H1 (cell line): ENCODE data around the gene MBP. TPM values are rescaled to one million over a fixed set of nuclear protein-coding genes. Genes with fewer than 3 reads are reported as not detected.

Experiments used
- CTCF ChIA-PET: fragments of 300-600 bp; sonication (Branson Sonifier 250); formaldehyde crosslinking; loops from one replicate; lab custom pipeline; 2021; ENCODE audit not compliant: partially characterized antibody; lab: Charles Lee
- POLR2A ChIA-PET: fragments of 300-600 bp; sonication (Branson Sonifier 250); formaldehyde crosslinking; loops from one replicate; lab custom pipeline; 2021; ENCODE audit warnings: inconsistent platforms; ENCODE audit not compliant: partially characterized antibody; lab: Charles Lee
- DNase-seq, 2 experiments: peaks; one replicate each; pipeline versions ENCODE4 v3.0.0 to v3.0.0-alpha.2; 2010 to 2022; ENCODE audit warnings: low spot score in 2 of 2, low read depth in 1 of 2, mixed read lengths in 1 of 2
- FAIRE-seq: peaks from 2 replicates; lab custom pipeline; 2011; peaks lifted over from hg19 to GRCh38; lab: Jason Lieb, UNC
- H2AFZ ChIP-seq: 2 replicates; pipeline ENCODE4 v1.8.1; 2012; ENCODE audit warnings: low read length, inconsistent platforms
- H2AK5ac ChIP-seq: 2 replicates; pipeline ENCODE4 v1.6.1; 2013; ENCODE audit warnings: low read depth, low read length
- H2BK120ac ChIP-seq: replicated peaks from 2 replicates; pipeline ENCODE3; 2013; ENCODE audit warnings: low read depth, low read length, inconsistent platforms
- H2BK12ac ChIP-seq: 2 replicates; pipeline ENCODE4 v1.6.1; 2013; ENCODE audit warnings: low read depth, low read length
- H2BK15ac ChIP-seq: 2 replicates; pipeline ENCODE4 v1.6.1; 2013; ENCODE audit warnings: low read length
- H2BK20ac ChIP-seq: 2 replicates; pipeline ENCODE4 v1.6.1; 2013; ENCODE audit warnings: low read length
- H2BK5ac ChIP-seq: 2 replicates; pipeline ENCODE4 v1.6.1; 2013; ENCODE audit warnings: low read depth, low read length
- H3K14ac ChIP-seq: 2 replicates; pipeline ENCODE4 v1.6.1; 2013; ENCODE audit warnings: inconsistent platforms; ENCODE audit not compliant: insufficient read length
- H3K18ac ChIP-seq: 2 replicates; pipeline ENCODE4 v1.6.1; 2013; ENCODE audit warnings: low read length; ENCODE audit errors: extremely low read depth
- H3K23ac ChIP-seq: 2 replicates; pipeline ENCODE4 v1.6.1; 2013; ENCODE audit warnings: inconsistent platforms; ENCODE audit not compliant: insufficient read length
- H3K23me2 ChIP-seq: 2 replicates; pipeline ENCODE4 v1.6.1; 2013; ENCODE audit warnings: low read depth, low read length
- H3K27ac ChIP-seq: 2 replicates; pipeline ENCODE4 v1.6.1; 2011; ENCODE audit warnings: low read depth, low read length, inconsistent platforms
- H3K27me3 ChIP-seq, 4 experiments: replicated peaks in 1 of 4; 1 replicate in 1 of 4; 2 replicates in 3 of 4; pipeline versions ENCODE4 v1.6.1 to v1.8.1; 2011 to 2013; ENCODE audit warnings: low read length in 3 of 4, mild to moderate bottlenecking in 3 of 4, inconsistent platforms in 2 of 4, mixed read lengths in 2 of 4, moderate library complexity in 1 of 4; ENCODE audit not compliant: control insufficient read depth in 3 of 4, insufficient read depth in 3 of 4; ENCODE audit errors: extremely low read depth in 1 of 4
- H3K36me3 ChIP-seq, 4 experiments: 2 replicates each; pipeline versions ENCODE4 v1.6.1 to v1.8.1; 2011 to 2013; ENCODE audit warnings: mild to moderate bottlenecking in 4 of 4, low read length in 3 of 4, moderate library complexity in 2 of 4, control low read depth in 1 of 4, inconsistent platforms in 1 of 4; ENCODE audit not compliant: insufficient read depth in 4 of 4, control insufficient read depth in 2 of 4
- H3K4ac ChIP-seq: replicated peaks from 2 replicates; pipeline ENCODE3; 2013; ENCODE audit warnings: low read length, low read depth, mixed read lengths, inconsistent platforms; ENCODE audit not compliant: insufficient read length
- H3K4me1 ChIP-seq, 4 experiments: replicated peaks in 1 of 4; 1 replicate in 1 of 4; 2 replicates in 3 of 4; pipeline versions ENCODE4 v1.6.1 to v1.8.1; 2011 to 2013; ENCODE audit warnings: low read length in 3 of 4, inconsistent platforms in 2 of 4, mixed read lengths in 1 of 4; ENCODE audit not compliant: insufficient read depth in 4 of 4, control insufficient read depth in 3 of 4
- H3K4me2 ChIP-seq, 2 experiments: 2 replicates each; pipeline versions ENCODE4 v1.6.1 to v1.8.1; 2011 to 2013; ENCODE audit warnings: low read depth in 2 of 2, low read length in 2 of 2, control low read depth in 1 of 2, inconsistent platforms in 1 of 2, mild to moderate bottlenecking in 1 of 2; ENCODE audit not compliant: insufficient read depth in 1 of 2
- H3K4me3 ChIP-seq, 4 experiments: fragments of 200-600, 300-600 bp in 1 of 4; sonication (generic), shearing (Covaris generic), sonication (Bioruptor Twin) in 1 of 4; 2 replicates each; pipeline versions ENCODE4 v1.5.1 to v1.8.1; 2011 to 2016; ENCODE audit warnings: low read length in 4 of 4, low read depth in 3 of 4, control low read depth in 2 of 4, inconsistent platforms in 2 of 4, mild to moderate bottlenecking in 2 of 4, mixed read lengths in 1 of 4, moderate library complexity in 1 of 4; ENCODE audit not compliant: insufficient read depth in 2 of 4; ENCODE audit errors: extremely low read depth in 1 of 4
- H3K56ac ChIP-seq: replicated peaks from 2 replicates; pipeline ENCODE3; 2013; ENCODE audit warnings: low read depth, mild to moderate bottlenecking, mixed read lengths, low read length, inconsistent platforms; ENCODE audit not compliant: insufficient read length
- H3K79me1 ChIP-seq: 2 replicates; pipeline ENCODE4 v1.6.1; 2013; ENCODE audit warnings: low read depth, low read length, control low read depth
- H3K79me2 ChIP-seq, 2 experiments: 2 replicates each; pipeline versions ENCODE4 v1.6.1 to v1.8.1; 2012 to 2013; ENCODE audit warnings: low read length in 2 of 2, mild to moderate bottlenecking in 2 of 2, inconsistent platforms in 1 of 2; ENCODE audit not compliant: insufficient read depth in 2 of 2, control insufficient read depth in 1 of 2
- H3K9ac ChIP-seq, 4 experiments: replicated peaks in 1 of 4; 1 replicate in 1 of 4; 2 replicates in 3 of 4; pipeline versions ENCODE4 v1.6.1 to v1.8.1; 2011 to 2013; ENCODE audit warnings: low read depth in 3 of 4, low read length in 3 of 4, control low read depth in 2 of 4, mild to moderate bottlenecking in 2 of 4, moderate library complexity in 2 of 4, inconsistent platforms in 1 of 4; ENCODE audit errors: extremely low read depth in 1 of 4
- H3K9me3 ChIP-seq, 2 experiments: 2 replicates each; pipeline versions ENCODE4 v1.6.1 to v1.8.1; 2012 to 2013; ENCODE audit warnings: mild to moderate bottlenecking in 2 of 2, moderate library complexity in 2 of 2, control low read depth in 1 of 2, inconsistent platforms in 1 of 2, low read depth in 1 of 2, low read length in 1 of 2, mixed read lengths in 1 of 2; ENCODE audit not compliant: insufficient read depth in 2 of 2
- H4K20me1 ChIP-seq, 2 experiments: replicated peaks in 1 of 2; 2 replicates each; pipeline versions ENCODE3 to v1.8.1; 2011 to 2013; ENCODE audit warnings: inconsistent platforms in 2 of 2, low read length in 2 of 2, mild to moderate bottlenecking in 1 of 2; ENCODE audit not compliant: insufficient read depth in 2 of 2, control insufficient read depth in 1 of 2
- H4K5ac ChIP-seq: 2 replicates; pipeline ENCODE4 v1.6.1; 2013; ENCODE audit warnings: low read length, low read depth, mixed read lengths, inconsistent platforms; ENCODE audit not compliant: insufficient read length
- H4K8ac ChIP-seq: 2 replicates; pipeline ENCODE4 v1.8.0; 2013; ENCODE audit warnings: mild to moderate bottlenecking, moderate library complexity, low read length, inconsistent platforms; ENCODE audit not compliant: insufficient read depth; ENCODE audit errors: extremely low read depth
- H4K91ac ChIP-seq: replicated peaks from 2 replicates; pipeline ENCODE3; 2013; ENCODE audit warnings: low read length, mixed read lengths, inconsistent platforms; ENCODE audit not compliant: insufficient read length
- ATF2 ChIP-seq: IDR thresholded peaks from 2 replicates; pipeline ENCODE4 v1.6.1; 2012; ENCODE audit warnings: low read length, inconsistent platforms
- EGR1 ChIP-seq: IDR thresholded peaks from 2 replicates; pipeline ENCODE4 v1.6.1; 2011; ENCODE audit warnings: low read depth, low read length, borderline replicate concordance
- EP300 ChIP-seq, 2 experiments: IDR thresholded peaks; 1 replicate in 1 of 2; 2 replicates in 1 of 2; pipeline ENCODE4 v1.6.1; 2011 to 2012; ENCODE audit warnings: low read depth in 2 of 2, low read length in 2 of 2, mild to moderate bottlenecking in 2 of 2, borderline replicate concordance in 1 of 2, inconsistent platforms in 1 of 2, moderate library complexity in 1 of 2
- FOSL1 ChIP-seq: IDR thresholded peaks from 2 replicates; pipeline ENCODE4 v1.6.1; 2011; ENCODE audit warnings: mild to moderate bottlenecking, low read depth, low read length, moderate library complexity; ENCODE audit not compliant: insufficient read depth
- RNF2 ChIP-seq: fragments of 200-900, 300-1000 bp; sonication (generic); IDR thresholded peaks from 2 replicates; pipeline ENCODE4 v1.7.1; 2016; ENCODE audit warnings: borderline replicate concordance, low read depth, mild to moderate bottlenecking, antibody characterized with exemption, low read length; ENCODE audit not compliant: poor library complexity, severe bottlenecking; ENCODE audit errors: missing control alignments
- SP4 ChIP-seq: IDR thresholded peaks from 2 replicates; pipeline ENCODE4 v1.6.1; 2012; ENCODE audit warnings: low read length, inconsistent platforms
- SRF ChIP-seq: IDR thresholded peaks from 2 replicates; pipeline ENCODE4 v1.6.1; 2011; ENCODE audit warnings: mild to moderate bottlenecking, low read depth, low read length, moderate library complexity
- SUZ12 ChIP-seq: fragments of 200-600 bp; sonication (generic); IDR thresholded peaks from 2 replicates; pipeline ENCODE4 v1.6.1; 2012; ENCODE audit warnings: mild to moderate bottlenecking, inconsistent platforms, low read length, moderate library complexity, mixed read lengths
- WGBS, 2 experiments: shearing (Covaris generic) in 1 of 2; methylation state at CpG; one replicate each; pipeline versions ENCODE4 v1.1.6 to v1.1.7; 2013 to 2015; ENCODE audit warnings: low lambda C conversion rate in 2 of 2, mixed read lengths in 2 of 2, inconsistent platforms in 1 of 2, low coverage in 1 of 2, missing lambda C conversion rate in 1 of 2; ENCODE audit not compliant: insufficient replicate concordance in 2 of 2, insufficient coverage in 1 of 2, insufficient read length in 1 of 2; ENCODE audit errors: extremely low coverage in 1 of 2, missing lambda C conversion rate in 1 of 2; 5-methylcytosine and 5-hydroxymethylcytosine counted together
- polyA plus RNA-seq, 7 experiments: library from polyadenylated mRNA; depleted of rRNA in 3 of 7; stranded (reverse) in 5 of 7; unstranded in 2 of 7; fragments of >200 nt in 5 of 7; fragments of 200-250 nt in 2 of 7; gene quantifications; 1 replicate in 5 of 7; 2 replicates in 1 of 7; 4 replicates in 1 of 7; pipeline versions ENCODE4 v1.2.1 to v1.2.3, GENCODE V29; 2011 to 2013; ENCODE audit warnings: missing spikeins in 2 of 7, mixed read lengths in 2 of 7
- total RNA-seq: library from RNA; stranded (reverse); fragmentation: NEBNext Ultra II Directional; extraction: Animal tissue kit (Norgen Biotek cat#: 25700); gene quantifications from 2 replicates; pipeline ENCODE4 v1.2.1, GENCODE V29; 2021
- TF ChIP-seq, protein P1 (sequence below), 3 experiments: IDR thresholded peaks; 1 replicate in 2 of 3; 2 replicates in 1 of 3; pipeline versions ENCODE4 v1.5.1 to v1.6.1; 2011; ENCODE audit warnings: low read length in 3 of 3, mild to moderate bottlenecking in 3 of 3, inconsistent platforms in 2 of 3, low read depth in 1 of 3, moderate library complexity in 1 of 3; ENCODE audit not compliant: insufficient read depth in 1 of 3; ENCODE audit errors: control extremely low read depth in 1 of 3

The MBP gene
- total and polyA plus RNA-seq, 2 of the 8 experiments (the other 6 are each of a cell fraction or from before 2014, with no cell fraction given), result 7.7 to 19.2 TPM

DNA sequence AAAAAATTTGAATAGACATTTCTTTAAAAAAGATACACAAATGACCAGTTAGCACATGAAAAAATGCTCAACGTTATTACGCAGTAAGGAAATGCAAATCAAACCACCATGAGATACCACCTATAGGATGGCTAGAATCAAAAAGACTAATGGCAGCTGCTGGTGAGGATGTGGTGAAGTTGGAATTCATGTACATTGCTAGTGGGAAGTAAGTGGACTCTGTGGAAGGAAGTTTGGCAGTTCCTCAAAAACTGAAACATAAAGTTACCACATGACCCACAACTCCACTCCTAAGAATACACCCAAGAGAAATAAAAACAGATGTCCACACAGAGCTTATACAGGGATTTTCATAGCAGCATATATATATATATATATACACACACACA lies 51.2 kb downstream of the MBP start:
- Histone ChIP-seq H3K4ac (no peak overlapping the region), H2BK120ac (no peak overlapping the region), H4K91ac (no peak overlapping the region), H3K27me3 (peaks cover 0 to 5% (median 2%) of the 10 kb centered on the region in 4 experiments; a peak in 2 of 7 replicates), H3K56ac (no peak overlapping the region), H2AK5ac (no peak overlapping the region), H2AFZ (no peak overlapping the region), H3K27ac (no peak overlapping the region), H3K79me2 (no peaks in the 10 kb centered on the region), H3K18ac (no peak overlapping the region), H3K23ac (no peak overlapping the region), H2BK5ac (no peak overlapping the region), H3K4me1 (peaks cover 0 to 10% (median 0%) of the 10 kb centered on the region in 4 experiments; a peak in 1 of 7 replicates), H4K5ac (no peak overlapping the region), H2BK12ac (no peak overlapping the region), H3K79me1 (no peaks in the 10 kb centered on the region; the same call in 1 of the 2 replicates), H4K20me1 (no peaks in the 10 kb centered on the region), H2BK15ac (no peak overlapping the region), H4K8ac (no peak overlapping the region), H3K14ac (no peak overlapping the region), H3K9me3 (no peaks in the 10 kb centered on the region), H3K4me2 (no peak overlapping the region), H3K23me2 (0 out of 2 replicates have a peak, but pooled peaks cover 2% of the 10 kb centered on the region), H3K4me3 (no peak overlapping the region), H3K36me3 (no peaks in the 10 kb centered on the region), H3K9ac (no peak overlapping the region), H2BK20ac (no peak overlapping the region)
- POLR2A ChIA-PET, result no interaction called here
- 92% methylated on average over 2 of the region's 2 CpGs; no CpG with 5 or more reads in 1 of the 2 experiments for WGBS, 2 experiments
- DNase-seq (no peak), FAIRE-seq (no peak)
- CTCF ChIA-PET, result no interaction called here
- no peak for TF ChIP-seq FOSL1
- no peak for TF ChIP-seq RNF2
- no peak for TF ChIP-seq ATF2
- TF ChIP-seq SUZ12, result no peak
- TF ChIP-seq, protein P1, sequence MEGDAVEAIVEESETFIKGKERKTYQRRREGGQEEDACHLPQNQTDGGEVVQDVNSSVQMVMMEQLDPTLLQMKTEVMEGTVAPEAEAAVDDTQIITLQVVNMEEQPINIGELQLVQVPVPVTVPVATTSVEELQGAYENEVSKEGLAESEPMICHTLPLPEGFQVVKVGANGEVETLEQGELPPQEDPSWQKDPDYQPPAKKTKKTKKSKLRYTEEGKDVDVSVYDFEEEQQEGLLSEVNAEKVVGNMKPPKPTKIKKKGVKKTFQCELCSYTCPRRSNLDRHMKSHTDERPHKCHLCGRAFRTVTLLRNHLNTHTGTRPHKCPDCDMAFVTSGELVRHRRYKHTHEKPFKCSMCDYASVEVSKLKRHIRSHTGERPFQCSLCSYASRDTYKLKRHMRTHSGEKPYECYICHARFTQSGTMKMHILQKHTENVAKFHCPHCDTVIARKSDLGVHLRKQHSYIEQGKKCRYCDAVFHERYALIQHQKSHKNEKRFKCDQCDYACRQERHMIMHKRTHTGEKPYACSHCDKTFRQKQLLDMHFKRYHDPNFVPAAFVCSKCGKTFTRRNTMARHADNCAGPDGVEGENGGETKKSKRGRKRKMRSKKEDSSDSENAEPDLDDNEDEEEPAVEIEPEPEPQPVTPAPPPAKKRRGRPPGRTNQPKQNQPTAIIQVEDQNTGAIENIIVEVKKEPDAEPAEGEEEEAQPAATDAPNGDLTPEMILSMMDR (IDR thresholded peaks at IDR 0.05; ENCODE audit: control extremely low read depth in 1 of 3, insufficient read depth in 1 of 3, low read depth in 1 of 3, low read length in 3 of 3), result no peak
- TF ChIP-seq EP300 (IDR thresholded peaks at IDR 0.05; ENCODE audit: borderline replicate concordance in 1 of 2, low read depth in 2 of 2, low read length in 2 of 2), result no peak
- no peak for TF ChIP-seq SP4
- TF ChIP-seq SRF, result no peak
- no peak for TF ChIP-seq EGR1
